HG02870 (cell line): Measurements from ENCODE around the gene SNCB.
A peak's percentile ranks its signal among the peaks of the same experiment; 100 is the strongest.

Experiments
- ATAC-seq: cut with Tn5 transposase; IDR thresholded peaks from one replicate; pipeline ENCODE4 v1.9.1; 2021; ENCODE audit warnings: mild to moderate bottlenecking, moderate library complexity; ENCODE audit not compliant: unreplicated experiment

The SNCB gene

DNA sequence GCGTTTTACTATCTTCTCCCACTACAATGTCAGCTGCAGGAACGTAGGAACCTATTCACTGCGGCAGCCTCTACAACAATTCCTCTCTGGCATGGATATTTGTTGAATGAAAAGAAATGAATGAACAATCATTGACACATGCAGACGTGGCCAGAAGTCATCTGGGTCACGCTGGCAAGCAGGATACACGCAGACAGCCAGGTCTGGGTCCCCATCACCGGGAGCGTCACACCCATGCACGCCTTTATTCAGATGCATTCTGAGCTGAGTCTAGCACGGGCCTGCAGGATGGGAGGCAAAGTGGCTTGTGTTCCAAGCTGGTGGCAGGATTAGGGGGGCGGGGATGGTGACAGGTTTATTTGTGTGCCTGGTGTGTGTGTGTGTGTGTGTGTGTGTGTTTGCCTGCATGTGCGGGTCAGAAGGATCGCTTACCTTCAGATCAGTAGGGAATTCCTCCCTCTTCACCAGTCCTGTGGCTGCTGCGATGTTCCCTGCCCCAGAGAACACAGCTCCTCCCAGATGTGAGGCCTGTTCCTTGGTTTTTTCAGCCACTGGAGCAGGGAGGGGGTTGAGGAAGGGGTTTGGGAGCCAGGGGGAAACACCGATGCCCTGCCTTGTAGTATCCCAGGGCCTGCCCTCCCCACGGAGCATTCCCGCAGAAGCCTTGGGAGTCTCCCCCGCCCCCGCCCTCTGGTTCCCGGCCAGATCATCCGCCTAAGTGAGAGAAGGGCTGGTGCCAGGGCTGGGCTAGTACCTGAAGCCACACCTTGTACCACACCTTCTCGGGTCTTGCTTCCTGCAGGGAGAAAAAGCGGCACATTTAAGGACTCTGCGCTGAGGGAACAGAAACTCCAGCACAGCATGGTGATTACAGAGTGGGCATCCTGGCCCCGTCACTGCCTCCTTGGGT lies 4.1 kb downstream of the SNCB start:
- no peak for ATAC-seq

DNA sequence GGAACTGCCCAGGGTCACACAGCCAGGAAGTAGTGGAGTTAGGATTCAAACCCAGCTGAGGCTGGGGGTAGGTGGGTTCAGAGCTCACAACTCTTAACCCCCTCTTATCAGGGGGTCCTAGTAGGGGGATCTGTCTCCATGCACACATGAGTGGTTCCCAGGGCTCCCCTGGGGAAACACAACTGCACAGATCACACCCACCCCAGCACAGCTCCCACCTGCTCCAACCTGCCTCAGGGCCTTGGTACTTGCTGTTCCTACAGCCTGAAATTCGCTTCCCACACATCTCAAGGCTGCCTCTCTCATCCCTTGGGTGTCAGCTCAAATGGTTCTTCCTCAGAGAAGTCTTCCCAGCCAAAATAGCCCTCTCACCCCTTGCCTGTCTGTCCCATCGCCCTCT lies 4.8 kb downstream of the SNCB start:
- no peak for ATAC-seq

DNA sequence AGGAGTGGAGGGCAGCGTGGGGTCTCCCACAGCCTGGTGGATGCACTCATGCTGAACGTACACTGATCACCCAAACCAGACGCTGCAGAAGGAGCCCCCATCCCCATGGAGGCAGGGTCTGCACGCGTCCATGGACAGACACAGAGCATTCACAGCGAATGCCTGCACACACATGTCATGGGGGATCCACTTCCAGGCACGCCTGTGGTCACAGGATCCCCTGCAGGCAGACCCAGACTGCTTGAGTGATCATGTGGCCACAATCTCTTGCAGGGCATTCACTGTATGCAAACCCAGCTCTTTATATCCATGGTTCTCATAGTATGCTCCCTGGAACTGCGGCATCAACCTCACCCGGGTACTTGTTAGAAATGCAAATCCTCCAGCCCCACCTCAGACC lies 5.4 kb downstream of the SNCB start:
- ATAC-seq: no peak

DNA sequence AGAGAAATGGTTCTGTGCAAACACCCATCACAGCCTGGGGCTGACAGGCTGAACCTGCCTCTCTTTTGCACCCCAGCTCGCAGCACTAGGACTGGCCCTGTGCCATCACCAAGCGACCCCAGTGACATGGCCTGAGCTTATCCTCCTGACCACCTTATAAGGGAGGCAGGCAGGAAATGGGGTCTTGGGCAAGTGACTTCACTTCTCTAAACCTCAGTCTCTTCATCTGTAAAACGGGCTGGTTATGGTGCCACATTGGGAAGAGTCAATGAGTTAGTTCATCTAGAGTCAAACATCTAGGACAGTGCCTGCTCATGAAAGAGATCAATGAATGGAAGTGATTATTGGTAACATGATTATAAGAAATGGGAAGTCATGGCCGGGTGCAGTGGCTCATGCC lies 6.2 kb downstream of the SNCB start:
- ATAC-seq: no peak

DNA sequence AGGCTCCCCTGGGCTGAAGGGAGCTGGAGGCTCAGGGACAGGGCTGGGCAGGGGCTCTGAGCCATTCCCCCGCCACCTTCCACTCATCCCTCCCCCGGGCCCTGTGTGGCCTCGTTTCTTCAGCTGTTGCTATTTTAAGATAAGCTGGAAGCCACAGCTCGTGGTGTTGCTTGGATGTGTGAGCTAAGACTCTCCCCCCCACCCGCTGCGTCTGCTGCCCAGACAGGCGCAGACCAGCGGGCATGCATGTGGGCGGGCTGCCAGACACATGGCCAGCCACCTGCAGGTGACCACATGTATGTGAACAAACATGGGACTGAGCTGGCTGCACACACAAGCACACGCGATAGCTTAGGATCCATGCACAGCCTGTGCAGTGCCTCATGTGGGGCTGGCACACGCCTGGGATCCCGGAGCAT lies 8.7 kb downstream of the SNCB start:
- ATAC-seq: no peak

DNA sequence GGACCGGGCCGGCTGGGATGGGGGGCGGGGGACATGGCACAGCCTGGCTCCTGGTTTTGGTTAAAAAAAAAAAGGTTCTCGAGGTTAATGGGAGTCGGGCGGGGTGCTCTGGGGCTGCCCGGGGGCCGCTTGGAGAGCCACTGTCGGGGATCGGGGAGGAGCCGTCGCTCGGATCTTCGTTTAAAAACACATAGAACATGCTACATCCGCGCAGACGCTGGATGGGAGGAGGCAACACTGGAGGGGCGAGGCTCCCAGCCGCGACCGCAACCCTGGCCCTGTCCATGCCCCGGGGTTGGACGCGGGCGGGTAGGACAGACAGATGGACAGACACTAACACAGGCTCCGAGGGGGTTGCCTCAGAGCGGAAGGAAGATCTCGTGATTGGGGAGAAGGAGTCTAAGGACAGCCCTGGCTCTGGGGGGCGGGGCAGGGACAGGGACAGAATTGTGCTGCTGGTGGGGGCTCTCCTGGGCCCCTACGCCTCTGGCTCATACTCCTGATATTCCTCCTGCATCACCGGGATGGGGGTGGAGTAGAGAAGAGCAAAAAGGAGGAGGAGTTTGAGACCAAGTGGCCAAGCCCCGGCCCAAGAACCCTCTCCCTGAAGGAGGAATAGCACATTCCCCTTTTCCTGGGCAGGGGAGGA lies 9.9 kb downstream of the SNCB start:
- no peak for ATAC-seq

DNA sequence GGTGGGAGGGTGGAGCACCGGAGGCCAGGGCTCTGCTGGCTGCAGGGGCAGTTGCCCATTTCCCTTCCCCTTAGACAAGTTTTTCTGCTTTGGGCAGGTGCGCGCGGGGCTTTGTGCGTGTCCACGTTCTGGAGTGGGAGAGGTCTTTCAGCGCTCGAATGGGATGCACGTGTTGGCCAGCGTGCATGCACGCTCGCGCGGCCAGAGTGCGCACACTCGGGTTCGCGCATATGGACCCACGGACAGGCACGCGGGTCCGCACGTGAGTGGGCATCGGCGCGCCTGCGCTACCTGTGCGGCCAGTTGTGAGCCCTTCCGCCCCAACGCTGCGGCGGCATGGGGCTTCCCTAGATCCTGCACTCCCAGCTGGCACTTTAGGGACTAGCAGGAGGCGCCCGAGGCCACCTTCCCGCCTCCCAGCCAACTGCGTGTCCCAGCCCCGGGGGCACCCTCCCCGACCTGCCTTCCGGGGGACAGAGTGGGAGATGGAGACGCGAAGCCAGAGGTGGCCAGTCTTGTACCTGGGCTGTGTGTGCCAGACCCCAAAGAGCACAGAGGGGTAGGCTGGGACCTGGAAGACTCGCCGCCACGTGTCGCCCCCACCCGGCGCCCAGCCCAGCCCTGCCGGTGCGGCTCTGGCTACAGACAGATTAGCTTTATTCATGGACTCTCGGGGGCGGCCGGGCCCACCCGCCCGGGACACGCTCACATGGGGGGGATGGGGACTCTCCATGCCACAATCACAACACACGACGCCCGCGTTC lies 10.6 kb downstream of the SNCB start:
- ATAC-seq: no peak

DNA sequence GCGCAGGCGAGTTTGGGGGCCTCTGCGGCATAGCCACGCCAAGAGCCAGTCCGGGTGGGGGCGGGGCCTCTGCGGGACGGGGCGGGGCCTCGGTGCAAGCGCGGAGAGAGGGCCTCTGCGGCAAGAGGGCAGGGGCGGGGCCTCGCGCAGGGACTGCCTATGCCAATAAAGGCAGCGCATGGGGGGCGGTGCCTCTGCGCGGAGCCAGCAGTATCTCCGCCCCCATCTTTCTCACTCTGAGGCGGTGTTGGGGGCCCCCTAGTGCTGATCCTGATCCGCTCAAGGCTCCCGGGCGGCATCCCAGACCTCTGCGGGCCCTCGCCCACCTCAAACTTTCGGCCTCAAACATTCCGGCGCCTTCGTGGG lies 11.1 kb downstream of the SNCB start:
- peak; percentile 59 for ATAC-seq

DNA sequence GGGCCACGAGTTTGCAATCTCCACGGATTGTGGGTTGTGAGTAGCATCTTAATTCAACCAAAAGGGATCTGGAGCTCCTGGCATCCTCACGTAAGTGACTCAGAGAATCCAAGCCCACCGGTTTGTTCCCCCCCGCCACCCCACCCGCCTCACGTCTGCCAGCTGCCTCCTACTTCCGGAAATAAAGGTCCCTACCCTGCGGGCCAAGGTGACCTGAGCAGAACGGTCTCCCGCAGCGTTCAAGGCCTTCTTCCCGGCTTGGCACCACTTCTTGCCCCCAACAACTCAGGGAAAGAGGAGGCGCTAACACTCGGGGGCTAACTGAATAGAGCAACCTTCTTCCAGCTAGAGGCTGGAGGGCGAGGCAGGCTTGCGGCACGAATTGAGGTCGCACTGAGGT lies 11.6 kb downstream of the SNCB start:
- no peak for ATAC-seq

DNA sequence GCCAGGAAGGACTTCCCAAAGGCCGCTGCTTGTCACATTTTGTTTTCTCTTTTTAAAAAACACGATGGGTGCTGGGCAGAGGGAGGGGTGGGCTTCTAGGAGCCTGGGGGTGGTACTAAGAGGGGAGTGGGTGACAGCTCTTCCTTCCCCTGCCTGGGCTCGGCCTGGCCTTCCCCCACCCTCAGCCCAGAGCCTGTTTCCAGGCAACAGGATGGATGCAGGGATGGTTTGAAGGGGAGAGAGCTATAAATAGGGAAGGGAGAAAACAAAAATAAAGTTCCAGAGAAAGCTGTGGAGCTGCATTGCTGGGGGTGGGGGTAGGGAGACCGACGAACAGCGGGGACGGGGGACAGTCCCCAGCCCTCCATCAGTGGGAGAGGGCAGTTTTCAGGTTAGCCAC lies 13.8 kb downstream of the SNCB start:
- ATAC-seq: no peak

DNA sequence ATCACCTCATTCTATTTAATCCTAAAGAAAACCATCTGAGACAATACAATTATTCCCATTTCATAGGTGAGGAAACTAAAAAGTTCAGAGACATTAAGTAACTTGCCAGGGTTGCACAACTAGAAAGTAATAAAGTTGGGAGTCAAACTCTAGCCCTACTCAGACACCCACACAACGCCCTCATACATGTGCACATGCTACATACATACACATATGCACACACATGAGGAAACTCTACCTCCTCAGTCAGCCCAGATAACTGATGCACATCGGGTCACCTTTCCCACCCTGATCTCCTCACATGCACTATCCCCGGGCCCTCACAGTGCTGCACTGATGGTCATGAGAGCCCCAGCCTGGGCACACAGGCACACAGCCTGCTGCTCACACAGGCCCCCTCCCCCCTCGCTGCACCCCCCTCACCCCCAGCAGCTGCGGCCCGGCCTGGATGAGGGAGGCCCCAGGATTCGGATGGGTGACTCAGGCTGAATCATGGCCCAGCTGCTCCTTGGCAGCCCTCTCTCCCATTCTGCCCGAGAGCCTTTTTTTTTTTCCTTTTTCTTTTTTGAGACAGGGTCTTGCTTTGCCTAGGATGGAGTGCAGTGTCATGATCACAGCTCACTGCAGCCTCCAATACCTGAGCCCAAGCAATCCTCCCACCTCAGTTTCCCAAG lies 15.4 kb downstream of the SNCB start:
- ATAC-seq: no peak

DNA sequence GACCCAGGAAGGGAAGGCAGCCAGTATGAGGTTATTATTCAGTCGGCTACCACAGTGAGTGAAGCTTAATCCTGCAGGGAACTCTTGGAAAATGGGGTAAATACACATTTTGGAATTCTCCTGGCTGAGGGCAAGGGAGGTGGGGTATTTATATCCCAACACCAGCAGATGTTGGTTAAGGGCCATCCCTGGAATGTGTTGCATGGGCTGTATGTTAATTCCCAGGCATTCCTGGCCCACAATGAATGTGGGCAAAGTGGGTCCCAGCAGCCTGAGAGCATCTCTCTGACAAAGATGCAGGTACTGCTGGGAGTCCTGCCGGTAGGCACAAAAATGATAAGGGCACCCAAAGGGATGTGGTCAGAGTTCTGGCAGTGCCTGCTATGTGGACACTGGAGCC lies 17.5 kb downstream of the SNCB start:
- no peak for ATAC-seq

DNA sequence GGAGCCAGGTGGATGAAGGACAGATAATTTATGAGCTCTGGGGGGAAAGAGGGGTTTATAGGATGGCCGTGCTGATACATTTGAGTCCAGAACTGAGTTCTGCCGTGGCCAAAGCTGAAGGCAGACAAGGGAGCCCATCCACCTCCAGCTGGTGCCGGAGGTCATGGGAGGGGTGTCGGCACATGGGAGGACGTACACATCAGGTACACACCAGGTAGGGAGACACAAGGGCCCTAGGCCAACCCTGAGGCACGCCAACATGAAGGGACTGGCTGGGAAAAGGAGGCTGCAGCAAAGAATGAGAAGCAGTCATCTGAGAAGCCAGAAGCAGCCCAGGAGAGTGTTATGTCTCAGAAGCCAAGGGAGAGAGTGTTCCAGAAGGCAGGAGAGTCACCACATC lies 18.3 kb downstream of the SNCB start:
- no peak for ATAC-seq

DNA sequence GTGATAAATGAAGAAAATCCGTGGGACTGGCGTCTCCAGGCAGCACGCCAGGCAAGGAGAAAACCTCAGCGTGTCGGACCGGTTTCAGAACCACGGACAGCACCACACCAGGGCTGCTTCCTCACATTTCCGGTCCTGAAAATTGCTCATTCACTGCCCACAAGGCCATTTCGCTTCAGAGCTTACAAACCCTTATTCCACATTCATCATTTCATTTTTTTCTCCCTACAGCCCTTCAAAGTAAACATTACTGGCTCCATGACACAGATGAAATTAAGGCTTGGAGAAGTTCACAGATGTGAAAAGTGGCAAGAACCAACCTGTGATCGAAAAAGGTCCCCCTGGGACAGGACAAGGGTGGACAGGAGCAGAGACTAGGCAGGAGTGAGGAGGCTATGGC lies 18.9 kb downstream of the SNCB start:
- ATAC-seq: no peak

DNA sequence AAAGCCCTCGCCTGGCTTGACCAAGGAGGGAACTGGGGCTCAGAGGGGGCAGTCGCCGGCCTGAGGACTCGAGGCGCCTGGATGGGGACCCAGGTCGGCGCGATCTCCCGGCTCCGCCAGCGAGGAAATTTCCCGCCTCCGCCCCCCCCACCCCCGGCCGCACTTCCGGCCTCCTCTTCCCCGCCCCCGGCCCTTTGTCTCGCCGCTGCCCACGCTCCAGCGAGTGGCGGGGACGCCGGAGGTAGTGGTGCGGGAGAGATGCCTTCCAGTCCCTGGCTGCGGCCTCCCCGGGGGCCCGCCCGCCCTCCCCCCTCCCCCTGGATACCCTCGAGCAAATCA lies 19.9 kb downstream of the SNCB start:
- peak; percentile 7 for ATAC-seq

DNA sequence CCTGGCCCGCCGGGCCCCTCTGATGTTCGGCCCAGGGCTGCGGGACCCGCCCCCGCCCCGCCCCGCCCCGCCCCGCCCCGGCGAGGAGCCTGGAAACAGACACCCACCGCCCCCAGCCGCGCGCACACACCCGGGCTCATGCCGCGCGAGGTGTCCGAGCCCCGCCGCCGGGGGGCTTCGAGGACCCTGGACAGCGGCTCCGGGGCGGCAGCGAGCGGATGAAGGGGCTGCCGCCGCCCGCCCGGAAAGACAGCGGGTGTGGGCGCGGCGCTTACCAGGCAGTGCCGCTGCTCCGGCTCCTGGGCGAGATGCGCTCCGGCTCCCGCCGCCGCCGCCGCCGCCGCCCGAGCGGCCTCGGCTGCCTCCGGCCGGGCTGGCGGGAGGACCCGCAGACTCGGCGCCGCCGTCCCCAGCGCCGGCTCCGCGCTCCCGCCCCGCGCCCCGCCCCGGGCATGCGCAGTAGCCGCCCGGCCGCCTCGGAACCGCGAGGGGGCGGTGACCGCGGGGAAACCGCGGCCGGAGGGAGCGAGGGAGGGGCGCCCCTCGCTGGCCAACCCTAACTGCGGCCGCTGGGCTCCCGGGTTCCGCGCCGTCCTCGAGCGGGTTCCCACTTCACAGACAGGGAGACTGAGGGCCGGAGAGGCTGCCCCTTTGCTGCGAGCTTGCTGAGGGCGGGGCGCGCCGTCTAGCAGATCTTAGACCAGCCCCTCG lies 20.5 kb downstream of the SNCB start, which contains the start of gene GPRIN1:
Gene GPRIN1 (minus strand): TSS at position 433 of the 711 bp plus-strand sequence. CDS start 10,322 bp downstream, outside the sequence.
- peak; percentile 67 for ATAC-seq

DNA sequence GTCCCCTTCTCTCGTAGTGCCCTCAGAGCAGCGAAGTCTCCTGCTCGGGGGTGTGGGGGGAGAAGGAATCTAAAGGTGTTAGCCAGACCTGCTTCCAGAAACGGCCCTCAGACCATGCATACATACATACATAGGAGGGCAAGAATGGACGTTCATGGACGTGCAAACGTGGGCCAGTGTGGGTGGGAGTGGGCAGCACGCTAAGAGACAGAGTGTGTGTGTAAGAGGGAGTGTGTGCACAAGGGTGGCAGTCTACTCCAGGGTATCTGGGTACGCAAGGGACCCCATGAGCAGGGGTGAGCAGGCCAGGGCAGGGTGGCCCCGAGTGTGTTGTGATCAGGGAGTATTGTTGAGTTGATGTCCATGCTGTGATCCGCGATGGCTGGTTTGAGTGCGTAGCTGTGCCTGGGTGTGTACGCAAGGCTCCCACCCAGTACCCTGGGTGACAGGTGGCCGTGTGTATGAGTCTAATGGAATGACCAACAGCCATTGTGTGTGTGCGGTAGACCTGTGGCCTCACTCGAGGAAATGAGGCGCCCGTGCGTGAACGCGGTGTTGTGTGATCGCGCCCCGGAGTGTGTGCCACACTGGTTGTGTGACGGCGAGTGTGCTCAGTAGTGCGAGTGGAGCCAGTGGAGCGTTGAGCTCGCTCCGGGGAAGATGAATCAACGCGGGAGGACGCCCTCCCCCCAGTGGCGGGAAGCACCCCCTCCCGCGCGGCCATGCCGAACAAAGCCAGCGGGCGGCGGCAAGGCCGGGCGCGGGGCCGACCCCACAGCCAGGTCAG lies 21.2 kb downstream of the SNCB start:
- peak; percentile 13 for ATAC-seq

DNA sequence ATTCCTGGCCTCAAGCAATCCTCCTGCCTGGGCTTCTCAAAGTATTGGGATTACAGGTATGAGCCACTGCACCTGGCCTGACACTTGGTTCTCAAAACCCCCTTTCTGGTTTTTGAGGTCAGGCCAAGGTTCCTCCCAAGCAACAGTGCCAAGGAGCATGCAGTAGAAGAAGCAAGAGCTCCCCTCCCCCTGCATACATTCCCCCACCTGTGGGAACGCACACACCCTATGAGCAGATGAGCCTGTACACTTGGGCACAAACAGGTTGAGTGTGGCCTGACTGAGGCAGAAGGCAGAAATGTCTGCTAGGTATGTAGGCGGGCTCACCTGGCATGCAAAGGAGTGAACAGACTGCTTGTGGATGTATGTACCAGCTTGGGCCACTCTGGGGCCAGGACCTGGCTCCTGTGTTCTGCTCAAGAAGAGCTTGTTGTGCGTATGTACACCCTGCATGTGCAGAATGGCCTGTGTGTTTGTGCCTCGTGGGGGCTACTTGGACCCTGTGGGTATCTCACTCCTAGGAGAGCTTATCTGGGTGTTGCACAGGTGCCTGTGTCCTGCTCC lies 22.1 kb downstream of the SNCB start:
- ATAC-seq: no peak

DNA sequence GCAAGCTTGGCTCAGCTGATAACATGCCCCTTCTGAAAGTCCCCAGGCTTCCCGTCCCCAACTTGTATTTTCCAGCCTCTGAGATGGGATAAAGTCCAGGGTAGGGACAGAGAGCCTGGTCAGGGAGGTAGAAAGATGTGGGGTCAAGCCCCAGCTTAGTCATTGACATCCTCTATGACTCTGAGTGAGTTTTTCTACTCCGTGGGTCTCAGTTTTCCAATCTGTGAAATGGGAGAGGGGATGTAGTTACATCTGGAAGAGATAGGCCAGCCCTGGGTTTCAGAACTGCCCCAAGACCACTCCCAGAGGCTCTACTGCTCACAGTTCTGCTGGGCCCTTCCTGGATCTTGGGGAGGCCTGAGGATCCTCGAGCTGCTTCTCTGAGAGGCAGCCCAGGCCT lies 23.5 kb downstream of the SNCB start:
- no peak for ATAC-seq
